ENCODE measurements around the gene DGCR2. TPM values are rescaled to one million over a fixed set of nuclear protein-coding genes. Genes with fewer than 3 reads are reported as not detected.
"Not testable (repeated sequence)": the region's sequence is repeated elsewhere in the genome, so short reads cannot be mapped to it uniquely, and the experiment has no call there.

The DGCR2 gene
- total RNA-seq, 1 experiment from 2014 or later = 33.6 TPM

- no peak for DNase-seq (ENCODE audit: low read depth)
These were observed 60.6 kb downstream of the DGCR2 start for GRCh38 chr22:19061471-19062138.

- peak; percentile 39 for DNase-seq (ENCODE audit: low read depth)
These were observed 61.7 kb downstream of the DGCR2 start for GRCh38 chr22:19060356-19061009.

- no peak for DNase-seq (ENCODE audit: low read depth)
These were observed 62.5 kb downstream of the DGCR2 start for GRCh38 chr22:19059481-19060278.

- DNase-seq (ENCODE audit: low read depth) = no peak
These were observed 63.3 kb downstream of the DGCR2 start for GRCh38 chr22:19058713-19059451.

- no peak for DNase-seq (ENCODE audit: low read depth)
These were observed 64.2 kb downstream of the DGCR2 start for GRCh38 chr22:19057999-19058491.

- no peak for DNase-seq (ENCODE audit: low read depth)
These were observed 64.7 kb downstream of the DGCR2 start for GRCh38 chr22:19057539-19057938.

GRCh38 chr22:19056951-19057401 lies 65.2 kb downstream of the DGCR2 start:
- DNase-seq (ENCODE audit: low read depth) = no peak

- DNase-seq (ENCODE audit: low read depth) = no peak
These were observed 66.4 kb downstream of the DGCR2 start for GRCh38 chr22:19055801-19056200.

- no peak for DNase-seq (ENCODE audit: low read depth)
These were observed 69.2 kb downstream of the DGCR2 start for GRCh38 chr22:19052941-19053541.

- no peak for DNase-seq (ENCODE audit: low read depth)
These were observed 70.7 kb downstream of the DGCR2 start for GRCh38 chr22:19051381-19052072.

- not testable (repeated sequence) for DNase-seq (ENCODE audit: low read depth)
These were observed 71.4 kb downstream of the DGCR2 start for GRCh38 chr22:19050847-19051246.

GRCh38 chr22:19050117-19050516 lies 72.1 kb downstream of the DGCR2 start:
- no peak for DNase-seq (ENCODE audit: low read depth)

- DNase-seq (ENCODE audit: low read depth) = no peak
These were observed 73.7 kb downstream of the DGCR2 start for GRCh38 chr22:19048531-19048930.

GRCh38 chr22:19047993-19048392 lies 74.2 kb downstream of the DGCR2 start:
- DNase-seq (ENCODE audit: low read depth) = no peak

GRCh38 chr22:19046719-19047609 lies 75.2 kb downstream of the DGCR2 start:
- no peak for DNase-seq (ENCODE audit: low read depth)

GRCh38 chr22:19046287-19046686 lies 75.9 kb downstream of the DGCR2 start:
- DNase-seq (ENCODE audit: low read depth) = no peak

GRCh38 chr22:19045094-19045493 lies 77.1 kb downstream of the DGCR2 start:
- DNase-seq (ENCODE audit: low read depth) = no peak

GRCh38 chr22:19044381-19044780 lies 77.8 kb downstream of the DGCR2 start:
- no peak for DNase-seq (ENCODE audit: low read depth)
